C4-2B (cell line): ENCODE data around the gene DPP6.

Source experiments
- CTCF ChIP-seq: fragments of 450-650 bp; conservative IDR thresholded peaks from 2 replicates; pipeline ENCODE4 v1.5.1; 2017; ENCODE audit warnings: mild to moderate bottlenecking
- ZFX ChIP-seq: fragments of 450-650 bp; IDR thresholded peaks from 2 replicates; pipeline ENCODE4 v1.6.1; 2017

GRCh38 chr7:154674191-154674590 lies 622.0 kb downstream of the DPP6 start:
- TF ChIP-seq CTCF (no peak), ZFX (no peak)
